ENCODE results near the gene IPMK. TPM values are rescaled to one million over a fixed set of nuclear protein-coding genes. Genes with fewer than 3 reads are reported as not detected.

IPMK gene
- total RNA-seq, 1 experiment from 2014 or later: 5.5 TPM

GRCh38 chr10:58300676-58301075 is 33.0 kb upstream of the IPMK start (continued):
- no peak for TF ChIP-seq ELF1 (IDR thresholded peaks at IDR 0.05; ENCODE audit: borderline replicate concordance, low read depth)

GRCh38 chr10:58299580-58299979 is 31.9 kb upstream of the IPMK start:
- ATAC-seq (peak; percentile 96), DNase-seq (ENCODE audit: low read depth, low spot score) (peak; percentile 38)
- intact Hi-C loops (cut with micrococcal nuclease): loop anchor here (1.0 to 2.0 kb wide), 2 partner anchors 85 to 342 kb away; partner anchors contain the start of gene TFAM
- Histone ChIP-seq H3K9ac (ENCODE audit: low read length) (no peak overlapping the region), H4K20me1 (ENCODE audit: insufficient read depth) (no peaks in the 10 kb centered on the region), H3K9me2 (ENCODE audit: insufficient read depth) (no peaks in the 10 kb centered on the region), H3K27ac (ENCODE audit: low read depth, low read length) (no peak overlapping the region), H3K27me3 (ENCODE audit: insufficient read depth, low read length) (peaks cover 14% of the 10 kb centered on the region; the same call in 1 of the 2 replicates), H3K4me1 (ENCODE audit: control insufficient read depth in 1 of 2, insufficient read depth in 2 of 2, low read length in 2 of 2) (no peaks in the 10 kb centered on the region), H3K4me3 (replicated peaks in 1 of 2; ENCODE audit: low read depth in 1 of 2, low read length in 2 of 2) (no peak overlapping the region), H3K36me3 (ENCODE audit: control insufficient read depth in 1 of 2, insufficient read depth in 2 of 2, low read length in 2 of 2) (no peaks in the 10 kb centered on the region), H3K4me2 (ENCODE audit: low read length) (no peak overlapping the region), H2AFZ (ENCODE audit: low read depth, low read length, poor library complexity, severe bottlenecking) (no peak overlapping the region), H3K9me3 (ENCODE audit: control insufficient read depth in 1 of 2, insufficient read depth in 1 of 2, low read depth in 1 of 2, low read length in 2 of 2) (no peaks in the 10 kb centered on the region), H3K79me2 (ENCODE audit: insufficient read depth, low read length) (no peaks in the 10 kb centered on the region)
- ChIA-PET RAD21 (ENCODE audit: low non-redundant PET in 1 of 2, low total read pairs in 2 of 2, uncharacterized antibody in 2 of 2, unreplicated experiment in 2 of 2) (interaction anchor here in 1 of 2 experiments (0.9 kb wide), 1 partner anchor 85 kb away, joined by 3 read pairs; no protein-coding TSS in a partner anchor), CTCF (interaction anchor here (0.7 to 3.7 kb wide), 7 partner anchors 9 to 232 kb away, joined by 3 to 18 read pairs (median 4); partner anchors contain the start of genes CISD1, TFAM and UBE2D1), POLR2A (no interaction called here)
- no peak for TF ChIP-seq POLR2AphosphoS5 (IDR thresholded peaks at IDR 0.05; ENCODE audit: low read depth, low read length)
- TF ChIP-seq MAX (IDR thresholded peaks at IDR 0.05): no peak
- TF ChIP-seq RAD21 (IDR thresholded peaks at IDR 0.05; ENCODE audit: low read depth): peak; percentile 78
- peak; percentile 65 to 95 (median 87); a peak in 5 of 6 replicates for TF ChIP-seq CTCF (IDR thresholded peaks at IDR 0.05 in 2 of 3, conservative IDR thresholded peaks at IDR 0.05 in 1 of 3; ENCODE audit: borderline replicate concordance in 1 of 3, insufficient read depth in 1 of 3, low read depth in 2 of 3, low read length in 2 of 3)
- no peak for TF ChIP-seq YY1 (IDR thresholded peaks at IDR 0.05; ENCODE audit: extremely low read depth, insufficient replicate concordance, low read depth, low read length)
- no TSS peak for BruUV-seq (replicated peaks)

All from HCT116 (cell line).